ENCODE results near the gene TPR. TPM values are rescaled to one million over a fixed set of nuclear protein-coding genes. Genes with fewer than 3 reads are reported as not detected.

TPR gene
- total RNA-seq, 1 donor from 2014 or later, result 153 TPM

DNA sequence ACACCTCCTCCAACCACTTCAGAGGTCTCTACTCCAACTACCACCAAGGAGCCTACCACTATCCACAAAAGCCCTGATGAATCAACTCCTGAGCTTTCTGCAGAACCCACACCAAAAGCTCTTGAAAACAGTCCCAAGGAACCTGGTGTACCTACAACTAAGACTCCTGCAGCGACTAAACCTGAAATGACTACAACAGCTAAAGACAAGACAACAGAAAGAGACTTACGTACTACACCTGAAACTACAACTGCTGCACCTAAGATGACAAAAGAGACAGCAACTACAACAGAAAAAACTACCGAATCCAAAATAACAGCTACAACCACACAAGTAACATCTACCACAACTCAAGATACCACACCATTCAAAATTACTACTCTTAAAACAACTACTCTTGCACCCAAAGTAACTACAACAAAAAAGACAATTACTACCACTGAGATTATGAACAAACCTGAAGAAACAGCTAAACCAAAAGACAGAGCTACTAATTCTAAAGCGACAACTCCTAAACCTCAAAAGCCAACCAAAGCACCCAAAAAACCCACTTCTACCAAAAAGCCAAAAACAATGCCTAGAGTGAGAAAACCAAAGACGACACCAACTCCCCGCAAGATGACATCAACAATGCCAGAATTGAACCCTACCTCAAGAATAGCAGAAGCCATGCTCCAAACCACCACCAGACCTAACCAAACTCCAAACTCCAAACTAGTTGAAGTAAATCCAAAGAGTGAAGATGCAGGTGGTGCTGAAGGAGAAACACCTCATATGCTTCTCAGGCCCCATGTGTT is 66.6 kb downstream of the TPR start:
- TF ChIP-seq, protein P1, sequence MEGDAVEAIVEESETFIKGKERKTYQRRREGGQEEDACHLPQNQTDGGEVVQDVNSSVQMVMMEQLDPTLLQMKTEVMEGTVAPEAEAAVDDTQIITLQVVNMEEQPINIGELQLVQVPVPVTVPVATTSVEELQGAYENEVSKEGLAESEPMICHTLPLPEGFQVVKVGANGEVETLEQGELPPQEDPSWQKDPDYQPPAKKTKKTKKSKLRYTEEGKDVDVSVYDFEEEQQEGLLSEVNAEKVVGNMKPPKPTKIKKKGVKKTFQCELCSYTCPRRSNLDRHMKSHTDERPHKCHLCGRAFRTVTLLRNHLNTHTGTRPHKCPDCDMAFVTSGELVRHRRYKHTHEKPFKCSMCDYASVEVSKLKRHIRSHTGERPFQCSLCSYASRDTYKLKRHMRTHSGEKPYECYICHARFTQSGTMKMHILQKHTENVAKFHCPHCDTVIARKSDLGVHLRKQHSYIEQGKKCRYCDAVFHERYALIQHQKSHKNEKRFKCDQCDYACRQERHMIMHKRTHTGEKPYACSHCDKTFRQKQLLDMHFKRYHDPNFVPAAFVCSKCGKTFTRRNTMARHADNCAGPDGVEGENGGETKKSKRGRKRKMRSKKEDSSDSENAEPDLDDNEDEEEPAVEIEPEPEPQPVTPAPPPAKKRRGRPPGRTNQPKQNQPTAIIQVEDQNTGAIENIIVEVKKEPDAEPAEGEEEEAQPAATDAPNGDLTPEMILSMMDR (IDR thresholded peaks at IDR 0.05; ENCODE audit: unreplicated experiment), result no peak
- H3K36me3 Mint-ChIP-seq (ENCODE audit: low read depth, unreplicated experiment), result no peaks in the 10 kb centered on the region
- no peaks in the 10 kb centered on the region for H3K9me3 Mint-ChIP-seq (ENCODE audit: unreplicated experiment)
- no peak overlapping the region for H3K4me3 Mint-ChIP-seq (ENCODE audit: unreplicated experiment)
- H3K27ac Mint-ChIP-seq (ENCODE audit: unreplicated experiment), result no peak overlapping the region
- no peaks in the 10 kb centered on the region for H3K27me3 Mint-ChIP-seq (ENCODE audit: unreplicated experiment)
- peaks cover 6% of the 10 kb centered on the region for H3K4me1 Mint-ChIP-seq (ENCODE audit: unreplicated experiment)
- DNase-seq (ENCODE audit: low spot score), result no peak

DNA sequence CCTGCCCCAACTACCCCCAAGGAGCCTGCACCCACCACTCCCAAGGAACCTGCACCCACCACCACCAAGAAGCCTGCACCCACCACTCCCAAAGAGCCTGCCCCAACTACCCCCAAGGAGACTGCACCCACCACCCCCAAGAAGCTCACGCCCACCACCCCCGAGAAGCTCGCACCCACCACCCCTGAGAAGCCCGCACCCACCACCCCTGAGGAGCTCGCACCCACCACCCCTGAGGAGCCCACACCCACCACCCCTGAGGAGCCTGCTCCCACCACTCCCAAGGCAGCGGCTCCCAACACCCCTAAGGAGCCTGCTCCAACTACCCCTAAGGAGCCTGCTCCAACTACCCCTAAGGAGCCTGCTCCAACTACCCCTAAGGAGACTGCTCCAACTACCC is 67.6 kb downstream of the TPR start:
- Mint-ChIP-seq H3K36me3 (ENCODE audit: low read depth, unreplicated experiment) (no peaks in the 10 kb centered on the region), H3K27ac (ENCODE audit: unreplicated experiment) (no peak overlapping the region), H3K27me3 (ENCODE audit: unreplicated experiment) (no peaks in the 10 kb centered on the region), H3K4me3 (ENCODE audit: unreplicated experiment) (no peak overlapping the region), H3K9me3 (ENCODE audit: unreplicated experiment) (no peaks in the 10 kb centered on the region), H3K4me1 (ENCODE audit: unreplicated experiment) (peaks cover 6% of the 10 kb centered on the region)
- DNase-seq (ENCODE audit: low spot score), result no peak
- TF ChIP-seq, protein P1 (IDR thresholded peaks at IDR 0.05; ENCODE audit: unreplicated experiment), result no peak

DNA sequence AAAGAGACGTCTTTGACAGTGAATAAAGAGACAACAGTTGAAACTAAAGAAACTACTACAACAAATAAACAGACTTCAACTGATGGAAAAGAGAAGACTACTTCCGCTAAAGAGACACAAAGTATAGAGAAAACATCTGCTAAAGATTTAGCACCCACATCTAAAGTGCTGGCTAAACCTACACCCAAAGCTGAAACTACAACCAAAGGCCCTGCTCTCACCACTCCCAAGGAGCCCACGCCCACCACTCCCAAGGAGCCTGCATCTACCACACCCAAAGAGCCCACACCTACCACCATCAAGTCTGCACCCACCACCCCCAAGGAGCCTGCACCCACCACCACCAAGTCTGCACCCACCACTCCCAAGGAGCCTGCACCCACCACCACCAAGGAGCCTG is 68.5 kb downstream of the TPR start:
- H3K36me3 Mint-ChIP-seq (ENCODE audit: low read depth, unreplicated experiment), result no peaks in the 10 kb centered on the region
- H3K4me3 Mint-ChIP-seq (ENCODE audit: unreplicated experiment), result no peak overlapping the region
- DNase-seq (ENCODE audit: low spot score), result no peak

DNA sequence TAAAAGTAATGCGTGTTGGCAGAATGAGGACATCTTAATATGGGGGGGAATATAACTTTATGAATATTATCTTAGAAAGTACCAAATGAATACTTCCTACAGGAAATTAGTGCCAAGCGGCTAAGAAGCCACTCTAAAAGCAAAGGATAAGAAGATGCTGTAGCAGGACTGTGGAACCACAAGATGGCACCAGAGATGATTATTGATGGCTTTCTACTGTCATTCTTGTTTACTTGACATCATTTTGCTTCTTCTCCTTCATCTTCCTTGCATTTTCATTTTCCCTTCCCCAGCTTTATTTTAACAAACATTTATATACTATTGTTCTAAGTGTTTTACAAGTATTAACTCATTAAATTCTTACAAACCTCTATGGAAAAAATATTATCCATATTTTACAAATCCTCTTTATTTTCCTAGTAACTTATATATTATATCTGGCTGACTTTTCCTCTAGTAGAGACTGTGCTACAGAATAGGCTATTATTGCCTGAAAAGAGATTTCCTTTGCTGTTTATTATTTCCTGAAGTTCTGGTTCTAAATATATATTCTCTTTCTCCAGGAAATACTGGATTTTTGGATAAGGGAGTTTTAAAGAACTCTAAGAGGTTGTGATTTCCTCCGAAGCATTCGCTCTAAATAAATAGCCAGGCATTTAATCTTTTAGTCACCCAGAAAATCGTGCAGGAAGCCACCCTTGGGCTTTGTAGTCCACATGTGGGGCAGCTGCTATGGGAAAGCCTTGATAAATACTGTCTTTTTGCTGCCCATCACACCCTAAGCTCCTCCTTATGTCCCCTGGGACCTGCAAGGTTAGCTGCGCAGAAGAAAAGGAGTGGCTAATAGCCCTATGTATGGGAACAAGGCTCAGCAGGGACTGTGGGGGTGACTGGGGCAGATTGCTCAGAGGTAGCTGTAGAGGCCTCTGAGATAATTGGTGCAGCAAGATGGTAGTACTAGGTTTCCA is 69.8 kb downstream of the TPR start:
- Mint-ChIP-seq H3K4me1 (ENCODE audit: unreplicated experiment) (peaks cover 6% of the 10 kb centered on the region), H3K9me3 (ENCODE audit: unreplicated experiment) (no peaks in the 10 kb centered on the region), H3K27me3 (ENCODE audit: unreplicated experiment) (no peaks in the 10 kb centered on the region)

More for the DNA sequence above, 68.5 kb downstream of the TPR start:
- TF ChIP-seq, protein P1 (IDR thresholded peaks at IDR 0.05; ENCODE audit: unreplicated experiment), result no peak
- H3K27ac Mint-ChIP-seq (ENCODE audit: unreplicated experiment), result no peak overlapping the region
- H3K4me1 Mint-ChIP-seq (ENCODE audit: unreplicated experiment), result peaks cover 6% of the 10 kb centered on the region
- no peaks in the 10 kb centered on the region for H3K27me3 Mint-ChIP-seq (ENCODE audit: unreplicated experiment)
- no peaks in the 10 kb centered on the region for H3K9me3 Mint-ChIP-seq (ENCODE audit: unreplicated experiment)

More for the DNA sequence above, 69.8 kb downstream of the TPR start:
- TF ChIP-seq, protein P1 (IDR thresholded peaks at IDR 0.05; ENCODE audit: unreplicated experiment), result peak; percentile 15
- Mint-ChIP-seq H3K27ac (ENCODE audit: unreplicated experiment) (no peak overlapping the region), H3K4me3 (ENCODE audit: unreplicated experiment) (no peak overlapping the region), H3K36me3 (ENCODE audit: low read depth, unreplicated experiment) (no peaks in the 10 kb centered on the region)
- no peak for DNase-seq (ENCODE audit: low spot score)

All from endothelial cell (in vitro differentiated cells).